Measurements from ENCODE around the gene SPATA16. TPM values are rescaled to one million over a fixed set of nuclear protein-coding genes. Genes with fewer than 3 reads are reported as not detected.
"Not testable (repeated sequence)": the region's sequence is repeated elsewhere in the genome, so short reads cannot be mapped to it uniquely, and the experiment has no call there.

Gene SPATA16
- total RNA-seq, 1 donor, result not detected

DNA sequence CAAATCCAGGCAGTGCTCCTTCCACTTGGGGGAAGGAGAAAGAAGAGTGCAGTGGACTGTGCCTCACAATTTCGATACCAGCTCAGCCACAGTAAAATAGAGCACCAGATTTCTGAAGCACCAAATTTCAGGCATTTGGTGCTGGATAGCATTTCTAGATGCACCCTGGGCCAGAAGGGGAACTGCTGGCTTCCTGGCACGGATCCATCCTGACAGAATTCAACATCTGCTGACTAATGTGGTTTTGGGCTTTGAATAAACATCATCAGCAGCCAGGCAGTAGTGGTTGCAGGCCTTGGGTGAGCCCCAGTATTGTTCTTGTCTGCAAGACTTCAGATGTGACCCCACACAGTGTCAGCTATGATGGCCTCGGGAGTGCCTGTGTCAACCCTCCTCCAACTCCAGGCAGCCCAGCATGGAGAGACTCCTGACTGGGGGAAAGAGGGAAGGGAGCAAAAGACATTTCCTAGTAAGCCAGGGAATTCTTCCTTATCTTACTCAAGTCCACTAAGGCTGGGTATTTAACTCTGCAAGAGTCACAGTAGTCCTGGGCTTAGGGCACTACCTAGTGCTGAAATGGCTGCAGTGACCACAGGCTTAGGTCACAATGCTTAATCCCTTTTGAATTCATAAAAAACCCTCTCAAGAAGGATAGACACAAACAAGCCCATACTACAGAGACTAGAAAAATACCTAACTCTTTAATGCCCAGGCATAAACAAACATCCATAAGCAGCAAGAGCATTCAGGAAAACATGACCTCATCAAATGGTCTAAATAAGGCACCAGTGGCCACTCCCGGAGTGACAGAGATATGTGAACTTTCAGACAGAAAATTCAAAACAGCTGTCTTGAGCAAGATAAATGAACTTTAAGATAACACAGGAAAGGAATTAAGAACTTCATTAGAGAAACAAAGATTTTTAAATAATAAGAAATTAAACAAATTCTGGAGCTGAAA is 74.7 kb downstream of the SPATA16 start:
- peak in 2 of 3 donors; percentile 62 to 89 for DNase-seq (ENCODE audit: low read depth in 2 of 3, low spot score in 2 of 3)

DNA sequence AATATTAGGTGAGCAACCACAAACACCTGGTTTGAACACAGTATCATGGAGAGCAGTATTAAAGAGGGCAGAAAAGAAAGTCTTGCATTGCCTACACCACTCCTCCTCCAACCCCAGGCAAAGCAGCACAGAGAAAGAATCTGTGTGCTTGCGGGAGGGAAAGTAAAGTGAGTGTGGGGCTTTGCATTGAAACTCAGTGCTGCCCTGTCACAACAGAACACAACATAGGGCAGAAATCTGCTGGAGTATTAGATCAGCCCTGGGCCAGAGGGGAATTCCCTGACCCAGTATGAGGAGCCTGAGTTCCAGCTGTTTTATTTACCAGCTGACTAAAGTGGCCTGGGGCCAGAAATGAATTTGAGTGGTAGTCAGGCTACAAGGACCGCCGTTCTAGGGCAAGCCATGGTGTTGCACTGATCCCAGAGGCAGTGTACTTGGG is 75.5 kb downstream of the SPATA16 start:
- DNase-seq (ENCODE audit: low read depth in 2 of 3, low spot score in 2 of 3), result peak in 1 of 3 donors; percentile 2

DNA sequence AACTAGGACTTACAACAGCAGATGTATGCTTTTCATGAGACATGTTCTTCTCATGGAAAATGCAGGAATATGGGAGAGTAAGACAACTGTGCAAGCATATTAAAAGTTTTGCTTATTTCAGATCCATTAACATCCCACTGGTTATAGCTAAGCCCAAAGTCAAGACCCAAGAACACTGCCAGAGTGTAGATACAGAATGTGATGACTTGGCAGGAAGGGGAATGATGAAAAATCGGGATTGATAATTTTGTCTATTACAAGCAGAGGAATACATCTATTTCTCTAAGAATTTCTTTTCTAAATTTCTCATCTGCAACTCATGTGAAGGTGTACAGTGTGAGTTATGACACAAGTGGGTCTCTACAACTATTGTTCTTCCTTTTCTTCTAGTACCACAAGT is 76.4 kb downstream of the SPATA16 start:
- DNase-seq (ENCODE audit: low read depth in 2 of 3, low spot score in 2 of 3), result no peak

DNA sequence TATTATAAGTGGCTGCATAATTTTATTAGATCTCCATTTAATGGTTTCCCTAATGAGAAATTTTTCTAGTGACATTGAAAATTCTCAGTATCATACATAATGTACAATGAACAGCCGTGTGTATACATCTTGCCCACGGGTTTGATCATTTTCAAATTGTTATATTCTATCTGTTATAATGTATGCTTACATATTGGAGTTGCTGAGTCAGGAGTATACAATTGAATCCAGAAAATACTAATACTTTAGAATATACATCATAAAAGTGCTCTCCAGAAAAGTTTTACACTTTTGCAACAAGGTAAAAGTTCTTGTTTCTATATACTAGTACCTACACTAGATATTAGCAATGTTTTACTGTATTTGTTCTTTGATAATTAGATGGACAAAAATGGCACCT is 82.8 kb downstream of the SPATA16 start:
- DNase-seq (ENCODE audit: low read depth in 2 of 3, low spot score in 2 of 3), result no peak

DNA sequence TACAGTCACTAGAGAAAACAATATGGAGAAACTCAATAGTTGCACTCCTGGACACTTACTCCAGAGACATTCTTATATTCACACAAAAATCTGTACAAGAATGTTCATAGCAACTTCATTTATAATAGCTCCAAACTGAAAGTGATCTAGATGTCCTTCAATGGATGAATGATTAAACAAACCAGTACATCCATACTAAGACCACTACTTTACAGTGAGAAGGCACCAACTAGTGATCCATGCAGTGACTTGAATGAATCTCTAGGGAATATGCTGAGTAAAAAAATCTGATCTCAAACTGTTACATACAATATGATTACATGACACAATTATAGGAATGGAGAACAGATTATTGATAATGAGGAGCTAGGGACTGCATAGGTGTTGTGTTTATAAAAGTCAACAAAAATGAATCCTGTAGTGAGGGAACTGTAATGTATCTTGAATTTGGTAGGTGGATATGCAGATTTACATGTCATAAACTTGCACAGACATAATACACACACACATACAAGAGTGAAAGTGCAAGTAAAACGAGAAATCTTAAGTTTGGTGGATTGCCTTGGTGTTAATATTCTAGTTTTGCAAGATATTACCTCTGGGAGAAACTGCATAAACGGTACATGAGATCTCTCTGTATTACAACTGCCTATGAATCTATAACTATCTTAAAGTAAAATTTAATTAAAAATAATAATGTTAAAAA is 85.7 kb downstream of the SPATA16 start:
- DNase-seq (ENCODE audit: low read depth in 2 of 3, low spot score in 2 of 3), result no peak

DNA sequence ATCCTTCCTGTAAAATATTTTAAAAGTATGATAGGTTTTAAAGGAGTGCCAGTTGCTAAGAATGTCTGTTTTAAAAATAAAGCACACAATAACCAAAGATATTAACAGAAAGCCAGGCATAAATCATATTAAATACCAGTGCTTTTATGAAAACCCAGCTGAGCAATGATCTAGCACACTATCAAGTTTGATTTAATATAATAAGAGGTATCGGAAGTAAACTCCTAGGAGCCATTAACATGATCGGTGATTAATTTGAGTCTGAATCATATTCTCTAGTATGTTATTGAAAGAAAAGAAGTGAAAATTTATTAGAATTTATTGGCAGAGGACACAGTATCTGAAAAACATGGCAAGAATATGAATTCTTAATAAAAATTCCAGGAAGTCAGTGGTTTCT is 91.7 kb downstream of the SPATA16 start:
- DNase-seq (ENCODE audit: low read depth in 2 of 3, low spot score in 2 of 3), result no peak

DNA sequence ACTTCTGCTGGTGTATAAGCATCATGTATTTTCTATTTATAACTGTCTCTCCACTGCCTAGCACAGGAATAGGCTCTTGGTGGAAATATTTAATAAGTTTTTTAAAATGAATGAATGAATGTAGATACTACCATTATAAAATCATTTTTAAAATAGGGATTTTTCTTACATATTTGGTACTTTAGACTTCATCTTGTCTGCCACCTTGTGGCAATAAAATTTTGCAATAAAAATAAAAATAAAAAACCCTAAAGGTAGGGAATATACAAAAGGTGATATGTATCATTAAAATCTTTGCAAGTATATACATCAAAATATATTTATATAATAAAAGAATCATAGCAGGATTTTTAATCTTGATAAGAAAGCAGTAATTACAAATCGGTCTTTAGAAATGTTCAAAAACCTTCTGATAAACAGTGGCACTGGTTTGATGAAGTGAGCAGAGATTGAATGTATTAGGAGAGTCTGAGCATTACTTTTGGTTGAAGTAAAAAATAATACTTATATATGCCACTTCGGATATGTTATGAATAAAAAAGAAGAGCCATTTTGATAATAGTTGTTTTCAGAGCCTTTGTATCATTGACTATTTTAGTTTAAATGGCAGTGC is 95.2 kb downstream of the SPATA16 start:
- peak in 1 of 3 donors; percentile 34 for DNase-seq (ENCODE audit: low read depth in 2 of 3, low spot score in 2 of 3)

DNA sequence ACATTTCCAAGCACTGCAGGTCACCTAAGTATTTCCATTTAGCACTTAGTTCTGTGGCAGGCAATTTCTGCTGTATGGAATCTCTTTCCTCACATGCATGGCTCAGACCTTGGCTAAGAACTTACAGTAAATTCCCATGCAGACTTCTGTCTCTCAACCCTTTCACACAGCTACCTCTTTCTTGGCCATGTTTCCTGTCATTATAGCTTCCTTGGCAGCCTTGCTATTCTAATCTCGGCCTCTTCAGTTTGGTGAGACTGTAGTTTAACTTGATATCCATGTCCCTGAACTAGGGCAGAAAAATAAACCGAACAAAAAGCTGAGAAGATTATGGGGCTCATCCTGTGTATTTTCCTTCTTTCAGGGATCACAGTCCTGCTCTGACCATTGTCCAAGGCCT is 96.0 kb downstream of the SPATA16 start:
- no peak for DNase-seq (ENCODE audit: low read depth in 2 of 3, low spot score in 2 of 3)

DNA sequence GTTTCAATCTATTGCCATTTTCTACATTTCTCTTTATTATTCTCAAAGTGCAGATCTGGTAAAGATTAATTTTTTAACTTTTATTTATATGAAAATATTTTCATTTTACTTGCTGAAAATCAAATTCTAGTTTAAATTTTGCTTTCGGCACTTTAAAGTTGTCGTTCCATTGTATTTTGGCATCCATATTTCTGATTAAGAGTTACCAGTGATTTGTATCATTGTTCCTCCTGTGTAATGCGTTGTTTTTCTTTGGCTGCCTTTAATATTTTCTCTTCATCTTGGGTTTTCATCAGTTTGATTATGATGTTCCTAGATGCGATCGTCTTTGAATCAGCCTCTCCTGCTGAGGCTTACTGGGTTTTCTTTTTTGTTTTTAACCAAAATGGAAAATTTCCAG is 97.3 kb downstream of the SPATA16 start:
- DNase-seq (ENCODE audit: low read depth in 2 of 3, low spot score in 2 of 3), result no peak

DNA sequence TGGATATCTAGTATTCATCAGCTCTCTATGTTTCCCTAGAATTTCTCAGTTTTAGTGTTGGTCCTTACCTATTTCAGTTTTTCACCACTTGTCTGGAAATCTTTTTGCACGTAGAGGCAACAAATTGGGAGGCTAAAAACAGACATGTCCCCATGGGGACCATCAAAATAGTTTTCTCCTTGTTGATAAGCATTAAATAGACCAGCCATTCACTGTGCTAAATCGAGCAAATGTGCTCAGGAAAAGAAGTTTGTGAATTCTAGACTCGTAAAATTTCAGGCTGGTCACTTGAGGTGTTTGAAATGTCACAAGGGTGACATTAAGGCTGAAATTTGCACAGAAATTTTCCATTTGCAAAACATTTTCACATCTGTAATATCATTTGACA is 102.6 kb downstream of the SPATA16 start:
- DNase-seq (ENCODE audit: low read depth in 2 of 3, low spot score in 2 of 3), result no peak

DNA sequence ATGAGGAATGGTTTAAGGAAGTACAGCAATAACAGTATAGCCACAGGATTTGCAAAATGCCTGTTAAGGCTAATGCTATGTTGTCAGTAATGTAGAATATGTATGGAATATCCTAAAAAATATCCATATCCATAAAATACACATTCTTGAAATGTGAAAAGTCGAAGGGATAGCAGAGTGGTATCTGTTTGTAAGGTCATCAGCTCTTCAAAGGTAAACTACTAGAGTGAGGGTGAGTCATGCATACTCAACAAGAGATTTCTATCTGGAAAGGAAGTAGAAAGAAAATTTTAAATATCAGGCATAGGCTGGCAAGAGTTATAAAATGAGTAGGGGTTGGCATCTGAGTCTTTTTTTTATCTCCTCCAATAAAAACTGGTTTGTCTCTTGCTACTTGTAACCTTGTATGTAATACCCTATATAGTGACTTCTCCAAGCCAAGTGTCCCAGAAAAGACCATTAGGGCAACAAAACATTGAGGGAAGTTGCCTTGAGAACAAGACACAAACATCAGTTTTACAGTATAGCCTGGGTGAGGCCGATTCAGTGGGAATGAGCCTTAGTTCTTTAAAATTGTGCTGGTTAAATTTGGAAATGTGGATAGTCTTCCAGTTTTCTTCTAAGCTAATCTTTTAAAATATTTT is 103.1 kb downstream of the SPATA16 start:
- DNase-seq (ENCODE audit: low read depth in 2 of 3, low spot score in 2 of 3), result no peak

DNA sequence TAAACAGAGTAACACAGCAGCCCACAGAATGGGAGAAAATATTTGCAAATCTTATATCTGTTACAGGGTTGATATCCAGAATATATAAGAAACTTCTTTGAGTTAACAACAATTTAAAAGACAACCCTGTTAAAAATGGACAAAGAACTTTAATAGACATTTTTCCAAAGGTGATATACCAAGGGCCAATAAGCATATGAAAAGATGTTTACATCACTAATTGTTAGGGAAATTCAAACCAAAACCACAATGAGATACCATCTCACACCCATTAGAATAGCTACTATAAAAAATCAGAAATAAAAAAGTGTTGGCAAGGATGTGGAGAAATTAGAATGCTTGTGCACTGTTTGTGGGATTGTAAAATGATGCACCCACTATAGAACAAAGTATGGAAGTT is 110.8 kb downstream of the SPATA16 start:
- no peak for DNase-seq (ENCODE audit: low read depth in 2 of 3, low spot score in 2 of 3)

DNA sequence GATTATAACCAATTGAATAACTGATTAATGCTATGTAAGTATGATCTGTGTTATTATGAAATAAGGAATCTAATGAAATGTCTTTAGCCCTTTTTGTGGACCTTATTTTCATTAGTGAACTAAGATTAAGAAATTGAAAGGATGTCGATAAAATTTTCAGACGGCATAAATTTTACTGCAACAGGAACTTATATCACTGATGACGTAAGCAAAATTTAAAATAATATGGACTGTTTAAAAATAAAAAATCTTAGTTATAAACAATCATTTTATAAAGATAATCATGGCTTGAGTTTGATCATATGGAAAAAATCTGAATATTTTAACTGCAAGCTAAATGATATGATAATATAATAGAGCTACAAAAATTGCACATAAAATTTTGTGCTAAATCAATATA is 112.7 kb downstream of the SPATA16 start:
- no peak for DNase-seq (ENCODE audit: low read depth in 2 of 3, low spot score in 2 of 3)

DNA sequence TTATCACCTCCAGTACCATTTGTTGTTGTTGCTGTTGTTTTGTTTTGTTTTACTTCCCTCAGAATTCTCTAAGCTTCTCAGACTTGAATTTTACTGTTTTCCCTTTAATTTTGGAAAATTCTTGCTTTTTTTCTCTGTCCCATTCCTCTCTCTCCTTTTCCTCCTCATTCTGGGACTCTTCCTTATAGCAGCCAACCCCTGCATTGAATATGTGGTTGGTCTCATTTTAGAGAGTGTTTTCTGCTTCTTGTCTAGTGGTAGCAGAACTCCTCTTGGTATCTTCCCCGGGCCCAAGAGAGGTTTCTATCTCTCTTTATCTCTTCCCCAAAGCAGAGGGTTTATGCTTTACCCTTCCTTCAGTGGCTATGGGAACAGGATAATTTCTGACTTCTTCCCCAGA is 113.6 kb downstream of the SPATA16 start:
- DNase-seq (ENCODE audit: low read depth in 2 of 3, low spot score in 2 of 3), result no peak

DNA sequence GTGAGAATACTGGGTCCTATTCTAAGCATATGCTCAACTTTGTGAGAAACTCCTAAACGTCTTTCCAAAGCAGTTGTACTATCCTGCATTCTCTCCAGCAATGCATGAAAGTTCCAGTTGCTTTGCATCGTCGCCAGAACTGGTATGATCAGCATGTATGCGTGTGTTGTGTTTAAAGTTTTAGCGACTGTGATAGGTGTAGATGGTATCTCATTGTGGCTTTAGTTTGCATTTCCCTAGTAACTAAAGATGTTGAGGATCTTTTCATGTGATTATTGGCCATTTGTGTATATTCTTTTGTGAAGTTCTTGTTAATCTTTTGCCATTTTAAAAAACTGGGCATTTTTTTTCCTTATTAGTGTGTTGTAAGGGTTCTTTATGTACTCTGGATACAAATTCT is 115.1 kb downstream of the SPATA16 start:
- DNase-seq (ENCODE audit: low read depth in 2 of 3, low spot score in 2 of 3), result no peak

DNA sequence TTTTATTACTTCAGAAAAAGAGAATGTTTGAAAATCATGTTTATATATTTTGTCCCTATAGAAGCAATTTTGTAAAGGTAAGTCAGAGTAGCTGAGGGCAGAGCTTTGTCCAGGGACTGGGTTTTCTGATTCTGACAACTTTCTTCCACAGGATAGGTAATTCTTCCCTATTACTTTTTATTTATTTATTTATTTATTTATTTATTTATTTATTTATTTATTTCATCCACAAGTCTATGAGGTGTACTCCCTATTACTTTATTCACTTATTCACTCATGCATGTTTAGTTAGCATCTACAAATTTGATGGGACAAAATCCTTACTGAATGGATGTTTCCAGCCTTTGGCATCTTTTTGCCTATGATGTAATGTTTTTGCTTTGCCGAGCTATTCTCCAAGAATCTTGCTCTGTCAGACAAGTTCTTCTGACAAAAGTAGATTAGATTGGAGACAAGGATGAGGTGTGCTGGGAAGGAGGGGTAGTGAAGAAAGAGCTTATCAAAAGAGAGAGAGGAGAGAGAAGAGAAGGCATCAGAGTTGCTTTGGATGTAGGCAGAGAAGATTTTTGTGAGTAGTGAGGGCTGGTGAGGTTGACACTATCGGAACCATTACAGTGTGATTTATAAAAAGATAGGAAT is 119.4 kb downstream of the SPATA16 start:
- DNase-seq (ENCODE audit: low read depth in 2 of 3, low spot score in 2 of 3), result no peak

DNA sequence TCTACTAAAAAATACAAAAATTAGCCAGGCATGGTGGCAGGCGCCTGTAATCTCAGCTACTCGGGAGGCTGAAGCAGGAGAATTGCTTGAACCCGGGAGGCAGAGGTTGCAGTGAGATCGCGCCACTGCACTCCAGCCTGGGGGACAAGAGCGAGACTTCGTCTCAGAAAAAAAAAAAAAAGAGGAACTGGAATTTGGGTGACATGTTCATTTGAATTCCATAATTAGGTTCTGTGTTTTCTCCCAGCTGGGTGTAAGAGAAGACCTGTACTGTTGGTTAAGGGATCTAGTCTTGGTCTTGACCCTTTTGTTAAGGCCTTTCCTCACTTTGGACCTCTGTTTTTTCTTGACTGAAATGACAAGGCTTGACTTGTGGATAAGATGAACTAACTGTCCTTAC is 120.9 kb downstream of the SPATA16 start:
- DNase-seq (ENCODE audit: low read depth in 2 of 3, low spot score in 2 of 3), result not testable (repeated sequence)

DNA sequence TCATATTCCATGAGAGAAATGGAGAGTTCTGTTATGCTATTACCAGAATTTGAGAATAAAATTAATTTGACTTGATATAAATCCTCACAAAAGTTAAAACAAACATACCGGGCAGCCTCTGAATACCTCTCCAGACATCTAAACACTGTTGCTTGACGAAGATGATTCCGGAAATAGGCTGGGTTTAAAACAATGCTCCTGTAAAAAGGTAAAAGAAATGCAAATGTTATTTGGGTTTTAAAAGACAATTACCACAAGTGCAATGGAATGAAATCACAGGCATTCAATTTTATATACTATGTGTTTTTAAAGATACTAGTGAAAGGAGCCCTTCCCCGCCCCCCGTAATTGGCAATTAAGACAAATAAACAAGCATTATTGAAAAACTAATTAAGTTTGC is 121.7 kb downstream of the SPATA16 start:
- no peak for DNase-seq (ENCODE audit: low read depth in 2 of 3, low spot score in 2 of 3)

DNA sequence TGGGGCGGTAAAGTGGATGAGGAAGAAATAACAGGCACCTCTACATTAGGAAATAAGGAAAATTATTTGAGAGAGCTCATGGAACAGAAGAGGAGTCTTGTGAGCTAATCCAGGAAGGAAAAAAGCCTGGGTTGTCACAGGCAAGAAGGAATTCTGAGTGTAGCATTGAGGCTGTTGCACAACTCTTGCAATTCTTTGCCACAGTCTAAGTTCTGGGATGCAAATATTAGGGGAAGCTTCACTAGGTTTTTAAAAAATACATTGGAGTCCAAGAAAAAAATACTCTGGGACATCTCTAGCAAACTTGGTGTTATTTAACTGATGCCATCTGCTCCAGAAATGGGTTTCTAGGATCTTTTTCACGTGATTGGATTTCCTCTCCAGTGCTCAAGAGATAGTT is 122.3 kb downstream of the SPATA16 start:
- no peak for DNase-seq (ENCODE audit: low read depth in 2 of 3, low spot score in 2 of 3)

DNA sequence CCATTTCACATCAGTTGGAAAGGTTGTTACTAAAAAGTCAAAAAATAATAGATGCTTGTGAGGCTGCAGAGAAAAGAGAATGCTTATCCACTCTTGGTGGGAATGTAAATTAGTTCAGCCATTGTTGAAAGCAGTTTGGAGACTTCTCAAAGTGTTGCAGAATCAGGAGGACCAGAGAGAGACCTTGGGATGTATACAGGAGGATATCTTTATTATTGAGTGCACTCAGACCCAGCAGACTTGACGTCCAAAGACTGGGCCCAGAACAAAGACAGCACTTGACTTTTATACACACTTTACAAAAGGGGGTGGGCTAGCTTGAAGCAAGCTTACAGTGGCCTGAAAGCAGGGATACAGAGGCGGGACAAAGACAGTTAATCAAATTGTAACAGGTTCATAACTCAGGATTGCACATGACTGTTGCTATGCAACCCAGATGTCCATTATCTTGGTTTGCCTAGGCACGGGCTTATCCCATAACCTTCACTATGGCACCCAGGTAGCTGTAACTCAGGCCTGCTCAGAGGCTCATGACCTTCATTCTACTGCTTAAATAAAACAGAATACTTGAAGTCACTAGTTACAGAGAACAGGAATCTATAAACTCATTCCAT is 127.7 kb downstream of the SPATA16 start:
- no peak for DNase-seq (ENCODE audit: low read depth in 2 of 3, low spot score in 2 of 3)

All from hematopoietic multipotent progenitor cell (in vitro differentiated cells).